ENCODE data around the gene ITIH2.

GRCh38 chr10:7662522-7662921 is 40.6 kb upstream of the ITIH2 start:
- TF ChIP-seq POLR2A (IDR thresholded peaks at IDR 0.05; ENCODE audit: low read length): no peak
- no peak for TF ChIP-seq GATA1 (IDR thresholded peaks at IDR 0.05; ENCODE audit: low read depth, low read length)
